SK-N-SH (cell line): ENCODE data around the gene LTBP1.

Experiments
- EZH2phosphoT487 ChIP-seq: fragments of 200-600 bp; sonication (generic); IDR thresholded peaks from 2 replicates; pipeline ENCODE4 v1.6.1; 2017; ENCODE audit warnings: low read depth, mixed run types, mild to moderate bottlenecking, antibody characterized with exemption, moderate library complexity, borderline replicate concordance
- FOXJ3 ChIP-seq: sonication (generic); formaldehyde crosslinking; IDR thresholded peaks from 2 replicates; pipeline ENCODE4 v1.5.1; 2020; ENCODE audit warnings: mild to moderate bottlenecking, missing genetic modification reagents
- REST ChIP-seq: IDR thresholded peaks from 2 replicates; pipeline ENCODE4 v1.6.1; 2012; ENCODE audit warnings: mild to moderate bottlenecking, low read depth, low read length, moderate library complexity

DNA sequence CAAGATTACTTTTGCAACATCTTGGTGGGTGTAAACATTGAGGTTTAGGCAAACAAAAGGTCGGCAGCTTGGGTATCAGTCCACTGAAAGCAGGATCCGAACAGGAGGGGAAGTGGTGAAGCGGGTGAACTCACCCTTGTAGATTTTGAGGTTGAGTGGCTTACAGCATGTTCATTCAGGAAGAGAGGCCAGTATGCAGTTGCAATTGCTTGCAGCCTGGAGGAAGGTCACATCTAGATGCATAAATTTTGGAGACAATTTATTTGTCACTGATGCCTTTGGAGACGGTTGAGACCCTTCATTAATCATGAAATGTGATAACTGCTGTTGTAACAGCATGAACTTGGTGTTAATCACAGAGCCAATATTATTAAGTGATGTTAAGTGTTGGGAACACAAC is 131.1 kb downstream of the LTBP1 start:
- TF ChIP-seq REST (no peak), EZH2phosphoT487 (no peak), FOXJ3 (CRISPR knock-in tag) (no peak)
